COR-L47 (cell line): Measurements from ENCODE around the gene DNAH17.
A peak's percentile ranks its signal among the peaks of the same experiment; 100 is the strongest.
"Not testable (repeated sequence)": the region's sequence is repeated elsewhere in the genome, so short reads cannot be mapped to it uniquely, and the experiment has no call there.

Source experiments
- DNase-seq: peaks from one replicate; lab custom pipeline; 2025; lab: John Stamatoyannopoulos, UW

DNAH17 gene

GRCh38 chr17:78523934-78524655 lies 53.1 kb downstream of the DNAH17 start:
- DNase-seq: no peak

- no peak for DNase-seq
These were observed 55.0 kb downstream of the DNAH17 start for GRCh38 chr17:78522031-78522809.

GRCh38 chr17:78517421-78517820 lies 59.8 kb downstream of the DNAH17 start:
- DNase-seq: no peak

GRCh38 chr17:78515480-78515879 lies 61.7 kb downstream of the DNAH17 start:
- no peak for DNase-seq

- no peak for DNase-seq
These were observed 62.7 kb downstream of the DNAH17 start for GRCh38 chr17:78514521-78514920.

GRCh38 chr17:78512976-78513375 lies 64.2 kb downstream of the DNAH17 start:
- DNase-seq: no peak

- no peak for DNase-seq
These were observed 66.8 kb downstream of the DNAH17 start for GRCh38 chr17:78510141-78511075.

GRCh38 chr17:78507526-78507925 lies 69.7 kb downstream of the DNAH17 start:
- DNase-seq: no peak

GRCh38 chr17:78506454-78507309 lies 70.5 kb downstream of the DNAH17 start:
- DNase-seq: no peak

- DNase-seq: no peak
These were observed 72.9 kb downstream of the DNAH17 start for GRCh38 chr17:78504156-78504925.

- not testable (repeated sequence) for DNase-seq
These were observed 73.8 kb downstream of the DNAH17 start for GRCh38 chr17:78503388-78503787.

GRCh38 chr17:78502611-78503148 lies 74.5 kb downstream of the DNAH17 start:
- no peak for DNase-seq

GRCh38 chr17:78501241-78502036 lies 75.8 kb downstream of the DNAH17 start:
- DNase-seq: no peak

GRCh38 chr17:78500806-78501205 lies 76.4 kb downstream of the DNAH17 start:
- no peak for DNase-seq

- DNase-seq: no peak
These were observed 77.3 kb downstream of the DNAH17 start for GRCh38 chr17:78499715-78500540.

- DNase-seq: no peak
These were observed 78.3 kb downstream of the DNAH17 start for GRCh38 chr17:78498848-78499247.

- DNase-seq: peak; percentile 63
These were observed 80.1 kb downstream of the DNAH17 start for GRCh38 chr17:78497115-78497540.

- no peak for DNase-seq
These were observed 80.9 kb downstream of the DNAH17 start for GRCh38 chr17:78496311-78496710.
